Keratinocyte (primary cell): ENCODE measurements around the gene SGSM1. TPM values are rescaled to one million over a fixed set of nuclear protein-coding genes. Genes with fewer than 3 reads are reported as not detected.
A peak's percentile ranks its signal among the peaks of the same experiment; 100 is the strongest.

ENCODE experiments used
- DNase-seq: peaks from one replicate; pipeline ENCODE4 v3.0.0-alpha.2; 2011; ENCODE audit warnings: low read depth, missing footprints, low spot score
- FAIRE-seq: peaks from 2 replicates; lab custom pipeline; 2011; peaks lifted over from hg19 to GRCh38; lab: Jason Lieb, UNC
- H2AFZ ChIP-seq: 2 replicates; pipeline ENCODE4 v1.6.0; 2012; ENCODE audit warnings: low read length, control low read depth, inconsistent platforms; ENCODE audit not compliant: control insufficient read depth
- H3K27ac ChIP-seq: 2 replicates; pipeline ENCODE4 v1.5.1; 2011; ENCODE audit warnings: low read length; ENCODE audit not compliant: control insufficient read depth, insufficient read depth
- H3K27me3 ChIP-seq: 3 replicates; pipeline ENCODE4 v1.6.0; 2011; ENCODE audit warnings: low read length; ENCODE audit not compliant: control insufficient read depth, insufficient read depth; ENCODE audit errors: extremely low read depth
- H3K36me3 ChIP-seq, 2 experiments: 2 replicates in 1 of 2; 3 replicates in 1 of 2; pipeline ENCODE4 v1.5.1; 2011; ENCODE audit warnings: low read length in 2 of 2, mild to moderate bottlenecking in 1 of 2; ENCODE audit not compliant: control insufficient read depth in 2 of 2, insufficient read depth in 2 of 2; ENCODE audit errors: extremely low read depth in 1 of 2
- H3K4me1 ChIP-seq: 3 replicates; pipeline ENCODE4 v1.5.1; 2011; ENCODE audit warnings: low read length; ENCODE audit not compliant: control insufficient read depth, insufficient read depth; ENCODE audit errors: extremely low read depth
- H3K4me2 ChIP-seq: 3 replicates; pipeline ENCODE4 v1.6.0; 2011; ENCODE audit warnings: low read depth, low read length; ENCODE audit not compliant: control insufficient read depth, insufficient read depth; ENCODE audit errors: extremely low read depth
- H3K4me3 ChIP-seq, 3 experiments: fragments of 200-600 bp in 1 of 3; sonication (generic) in 1 of 3; 2 replicates in 2 of 3; 3 replicates in 1 of 3; pipeline ENCODE4 v1.5.1; 2011 to 2016; ENCODE audit warnings: low read length in 3 of 3, mild to moderate bottlenecking in 3 of 3, control low read depth in 2 of 3, inconsistent platforms in 1 of 3, low read depth in 1 of 3, mixed read lengths in 1 of 3, mixed run types in 1 of 3, moderate library complexity in 1 of 3; ENCODE audit not compliant: control insufficient read depth in 2 of 3, insufficient read depth in 2 of 3; ENCODE audit errors: extremely low read depth in 1 of 3
- H3K79me2 ChIP-seq: 2 replicates; pipeline ENCODE4 v1.6.0; 2012; ENCODE audit warnings: low read length; ENCODE audit not compliant: control insufficient read depth, insufficient read depth
- H3K9ac ChIP-seq: 3 replicates; pipeline ENCODE4 v1.6.0; 2011; ENCODE audit warnings: low read length; ENCODE audit not compliant: control insufficient read depth, insufficient read depth; ENCODE audit errors: extremely low read depth
- H3K9me1 ChIP-seq: 3 replicates; pipeline ENCODE4 v1.6.0; 2011; ENCODE audit warnings: low read length; ENCODE audit not compliant: control insufficient read depth, insufficient read depth; ENCODE audit errors: extremely low read depth
- H3K9me3 ChIP-seq: 2 replicates; pipeline ENCODE4 v1.5.1; 2012; ENCODE audit warnings: low read depth, low read length; ENCODE audit not compliant: control insufficient read depth
- H4K20me1 ChIP-seq: 3 replicates; pipeline ENCODE4 v1.6.0; 2011; ENCODE audit warnings: low read length; ENCODE audit not compliant: control insufficient read depth, insufficient read depth; ENCODE audit errors: extremely low read depth
- EZH2 ChIP-seq: IDR thresholded peaks from one replicate; pipeline ENCODE4 v1.6.1; 2012; ENCODE audit warnings: inconsistent platforms, mild to moderate bottlenecking, low read length, moderate library complexity
- dilution Hi-C: fragments of 300-500 bp; cut with MboI; formaldehyde crosslinking; loops from one replicate; pipeline ENCODE4 v1.7.0; 2020; ENCODE audit warnings: low sequenced_read_pairs; ENCODE audit not compliant: extremely low pct_ligation_motif_present
- polyA plus RNA-seq, 5 experiments: library from polyadenylated mRNA; depleted of rRNA in 3 of 5; stranded (reverse) in 3 of 5; stranded (forward) in 1 of 5; unstranded in 1 of 5; fragments of >200 nt; gene quantifications; 1 replicate in 1 of 5; 2 replicates in 3 of 5; 3 replicates in 1 of 5; pipeline versions ENCODE4 v1.2.1 to v1.2.3, GENCODE V29; 2011 to 2012; ENCODE audit warnings: missing spikeins in 2 of 5, low read depth in 1 of 5, low replicate concordance in 1 of 5
- TF ChIP-seq, protein P1 (sequence below), 3 experiments: IDR thresholded peaks in 1 of 3; conservative IDR thresholded peaks in 1 of 3; optimal IDR thresholded peaks in 1 of 3; 2 replicates in 2 of 3; 3 replicates in 1 of 3; pipeline versions ENCODE3 to v1.5.1; 2011; ENCODE audit warnings: low read length in 3 of 3, mild to moderate bottlenecking in 3 of 3, moderate library complexity in 2 of 3, control low read depth in 1 of 3, inconsistent platforms in 1 of 3; ENCODE audit not compliant: insufficient read depth in 2 of 3; ENCODE audit errors: extremely low read depth in 1 of 3

The SGSM1 gene
- polyA plus RNA-seq, 1 donor (not counting 4 experiments of a cell fraction or from before 2014, with no cell fraction given) = not detected

DNA sequence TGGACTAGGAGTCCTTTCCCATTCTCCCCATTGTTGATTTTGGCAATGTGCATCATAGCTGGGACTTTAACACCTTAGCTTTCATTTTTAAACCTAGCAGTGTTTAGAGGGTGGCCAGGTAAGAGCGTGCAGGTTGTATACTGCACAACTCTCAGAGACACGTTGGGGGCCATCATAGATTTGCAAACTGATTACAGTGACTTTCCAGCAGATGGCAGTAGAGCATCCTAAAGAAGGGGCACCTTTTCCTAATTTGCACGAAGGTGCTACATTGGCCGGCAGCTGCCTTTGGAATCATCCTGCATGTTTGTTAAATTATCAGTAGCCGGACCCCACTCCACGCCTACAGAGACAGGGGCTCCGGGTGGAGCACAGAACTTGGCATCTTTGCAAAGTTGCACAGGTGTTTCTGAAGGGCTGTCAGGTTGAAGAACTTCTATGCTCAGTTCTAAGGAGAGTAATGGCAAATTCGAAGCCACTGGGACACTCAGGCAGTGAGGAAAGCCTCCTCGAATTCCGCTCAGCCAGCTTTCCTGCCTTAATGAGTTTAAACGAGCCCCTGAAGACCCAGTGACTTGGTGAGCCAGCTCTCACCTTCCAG, 132.8 kb downstream of the SGSM1 start:
- H3K4me3 ChIP-seq = no peak overlapping the region
- H3K79me2 ChIP-seq = no peaks in the 10 kb centered on the region
- H3K27me3 ChIP-seq = peaks cover 6% of the 10 kb centered on the region
- H2AFZ ChIP-seq = no peak overlapping the region
- dilution Hi-C loops = no loop called here
- H3K9me3 ChIP-seq = no peaks in the 10 kb centered on the region
- no peaks in the 10 kb centered on the region for H3K9me1 ChIP-seq
- peak; percentile 90 for FAIRE-seq
- peaks cover 2% of the 10 kb centered on the region for H4K20me1 ChIP-seq
- no peak for TF ChIP-seq EZH2
- TF ChIP-seq, protein P1, sequence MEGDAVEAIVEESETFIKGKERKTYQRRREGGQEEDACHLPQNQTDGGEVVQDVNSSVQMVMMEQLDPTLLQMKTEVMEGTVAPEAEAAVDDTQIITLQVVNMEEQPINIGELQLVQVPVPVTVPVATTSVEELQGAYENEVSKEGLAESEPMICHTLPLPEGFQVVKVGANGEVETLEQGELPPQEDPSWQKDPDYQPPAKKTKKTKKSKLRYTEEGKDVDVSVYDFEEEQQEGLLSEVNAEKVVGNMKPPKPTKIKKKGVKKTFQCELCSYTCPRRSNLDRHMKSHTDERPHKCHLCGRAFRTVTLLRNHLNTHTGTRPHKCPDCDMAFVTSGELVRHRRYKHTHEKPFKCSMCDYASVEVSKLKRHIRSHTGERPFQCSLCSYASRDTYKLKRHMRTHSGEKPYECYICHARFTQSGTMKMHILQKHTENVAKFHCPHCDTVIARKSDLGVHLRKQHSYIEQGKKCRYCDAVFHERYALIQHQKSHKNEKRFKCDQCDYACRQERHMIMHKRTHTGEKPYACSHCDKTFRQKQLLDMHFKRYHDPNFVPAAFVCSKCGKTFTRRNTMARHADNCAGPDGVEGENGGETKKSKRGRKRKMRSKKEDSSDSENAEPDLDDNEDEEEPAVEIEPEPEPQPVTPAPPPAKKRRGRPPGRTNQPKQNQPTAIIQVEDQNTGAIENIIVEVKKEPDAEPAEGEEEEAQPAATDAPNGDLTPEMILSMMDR (optimal IDR thresholded peaks at IDR 0.05 in 1 of 3, IDR thresholded peaks at IDR 0.05 in 1 of 3, conservative IDR thresholded peaks at IDR 0.05 in 1 of 3; ENCODE audit: extremely low read depth in 1 of 3, insufficient read depth in 2 of 3, low read length in 3 of 3) = peak; percentile 73 to 85 (median 73)
- no peaks in the 10 kb centered on the region for H3K4me1 ChIP-seq
- H3K9ac ChIP-seq = no peak overlapping the region
- no peak for DNase-seq
- no peak overlapping the region for H3K27ac ChIP-seq
- H3K36me3 ChIP-seq = no peaks in the 10 kb centered on the region
- no peak overlapping the region for H3K4me2 ChIP-seq

DNA sequence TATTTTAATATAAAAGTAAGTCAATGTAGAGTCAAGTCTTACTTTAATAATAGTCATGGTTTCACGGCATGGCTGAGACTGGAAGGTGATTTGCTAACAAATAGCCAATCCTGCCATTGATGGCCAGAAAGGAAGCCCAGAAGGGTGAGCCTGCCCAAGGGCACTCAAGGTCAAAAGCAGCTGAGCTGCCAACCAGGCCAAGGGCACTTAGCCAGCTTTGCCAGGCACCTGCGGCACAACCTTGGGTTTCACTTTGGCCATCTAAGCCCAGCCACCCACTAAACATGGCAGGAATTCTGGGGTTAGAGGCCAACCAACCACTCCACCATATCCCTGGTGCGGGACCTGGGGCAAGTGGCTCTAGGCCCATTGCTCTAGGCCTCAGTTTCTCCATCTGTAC, 136.3 kb downstream of the SGSM1 start:
- H2AFZ ChIP-seq = no peak overlapping the region
- DNase-seq = no peak
- no peak overlapping the region for H3K4me2 ChIP-seq
- dilution Hi-C loops = no loop called here
- H3K4me3 ChIP-seq = no peak overlapping the region
- TF ChIP-seq EZH2 = no peak
- TF ChIP-seq, protein P1 (optimal IDR thresholded peaks at IDR 0.05 in 1 of 3, IDR thresholded peaks at IDR 0.05 in 1 of 3, conservative IDR thresholded peaks at IDR 0.05 in 1 of 3; ENCODE audit: extremely low read depth in 1 of 3, insufficient read depth in 2 of 3, low read length in 3 of 3) = no peak
- H3K9me3 ChIP-seq = no peaks in the 10 kb centered on the region
- no peaks in the 10 kb centered on the region for H3K9me1 ChIP-seq
- H3K27ac ChIP-seq = no peak overlapping the region
- H4K20me1 ChIP-seq = peaks cover 2% of the 10 kb centered on the region
- H3K4me1 ChIP-seq = peaks cover 7% of the 10 kb centered on the region
- no peaks in the 10 kb centered on the region for H3K79me2 ChIP-seq
- H3K27me3 ChIP-seq = no peaks in the 10 kb centered on the region
- H3K9ac ChIP-seq = no peak overlapping the region
- H3K36me3 ChIP-seq = no peaks in the 10 kb centered on the region
- no peak for FAIRE-seq
